Measurements from ENCODE around the gene DSP.
A peak's percentile ranks its signal among the peaks of the same experiment; 100 is the strongest.

DSP gene

DNA sequence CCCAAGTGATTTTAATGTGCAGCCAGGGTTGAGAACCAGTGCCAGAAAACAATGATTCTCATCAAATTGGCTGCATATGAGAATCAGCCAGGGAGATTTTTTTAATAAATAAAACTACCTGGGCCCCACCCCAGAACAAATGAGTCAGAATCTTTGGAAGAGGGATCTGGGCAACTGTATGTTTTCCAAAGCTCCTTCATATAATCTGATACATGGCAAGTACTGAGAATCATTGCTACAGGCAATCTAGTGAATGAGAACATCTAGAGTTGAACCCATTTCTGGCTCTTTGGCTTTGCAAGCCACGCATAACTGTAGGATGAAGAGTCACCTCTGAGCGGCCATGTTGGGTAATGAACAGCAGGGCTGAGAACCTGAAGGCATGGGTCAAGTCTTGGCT, 26.1 kb upstream of the DSP start:
- Histone ChIP-seq H3K4me3 (ENCODE audit: low read length) (no peak overlapping the region), H3K4me1 (ENCODE audit: insufficient read depth, low read length) (no peaks in the 10 kb centered on the region), H3K36me3 (ENCODE audit: insufficient read depth, low read depth, low read length) (no peaks in the 10 kb centered on the region), H3K27ac (ENCODE audit: low read length) (no peak overlapping the region), H3K9me3 (ENCODE audit: insufficient read depth, low read depth, low read length) (no peaks in the 10 kb centered on the region), H3K9ac (ENCODE audit: low read depth, low read length) (no peak overlapping the region), H3K27me3 (ENCODE audit: insufficient read depth, low read length) (no peaks in the 10 kb centered on the region)

DNA sequence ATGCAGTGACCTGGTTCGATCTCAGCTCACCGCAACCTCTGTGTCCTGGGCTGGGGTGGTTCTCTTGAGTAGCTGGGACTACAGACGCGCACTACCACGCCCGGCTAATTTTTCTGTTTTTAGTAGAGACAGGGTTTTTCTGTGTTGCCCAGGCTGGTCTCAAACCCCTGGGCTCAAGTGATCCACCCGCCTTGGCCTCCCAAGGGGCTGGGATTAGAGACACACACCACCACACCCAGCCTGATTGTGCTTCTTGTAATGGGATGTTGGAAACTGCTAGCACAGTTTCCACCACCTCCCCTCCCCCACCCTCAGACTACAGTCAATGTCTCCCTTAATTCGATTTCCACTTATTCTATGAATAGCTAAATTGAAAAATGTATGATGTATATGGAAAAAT, 22.6 kb upstream of the DSP start:
- Histone ChIP-seq H3K4me1 (ENCODE audit: insufficient read depth, low read length) (no peaks in the 10 kb centered on the region), H3K27ac (ENCODE audit: low read length) (no peak overlapping the region), H3K9me3 (ENCODE audit: insufficient read depth, low read depth, low read length) (no peaks in the 10 kb centered on the region), H3K27me3 (ENCODE audit: insufficient read depth, low read length) (no peaks in the 10 kb centered on the region), H3K9ac (ENCODE audit: low read depth, low read length) (no peak overlapping the region), H3K4me3 (ENCODE audit: low read length) (no peak overlapping the region), H3K36me3 (ENCODE audit: insufficient read depth, low read depth, low read length) (no peaks in the 10 kb centered on the region)

DNA sequence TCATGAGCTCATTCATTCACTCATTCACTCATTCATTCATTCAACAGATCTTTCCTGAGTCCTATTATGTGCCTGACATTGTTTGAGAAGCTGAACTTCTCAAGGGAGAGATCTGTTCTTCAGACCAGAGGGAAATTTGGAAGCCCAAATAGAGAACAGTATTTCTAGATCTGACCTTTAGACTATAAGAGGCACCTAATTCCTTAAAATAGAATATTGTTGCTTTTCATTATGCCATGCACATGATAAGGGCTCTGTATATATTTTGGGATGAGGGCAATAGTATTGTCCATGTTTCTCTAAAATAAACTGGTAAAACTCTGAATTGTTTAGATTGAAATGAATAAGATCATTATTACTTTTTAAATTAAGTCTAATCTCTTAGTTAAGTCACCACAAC, 18.6 kb upstream of the DSP start:
- 0 out of 2 replicates have a peak, but pooled peaks cover 3% of the 10 kb centered on the region for H3K4me1 ChIP-seq (ENCODE audit: insufficient read depth, low read length)
- H3K27ac ChIP-seq (ENCODE audit: low read length): no peak overlapping the region

DNA sequence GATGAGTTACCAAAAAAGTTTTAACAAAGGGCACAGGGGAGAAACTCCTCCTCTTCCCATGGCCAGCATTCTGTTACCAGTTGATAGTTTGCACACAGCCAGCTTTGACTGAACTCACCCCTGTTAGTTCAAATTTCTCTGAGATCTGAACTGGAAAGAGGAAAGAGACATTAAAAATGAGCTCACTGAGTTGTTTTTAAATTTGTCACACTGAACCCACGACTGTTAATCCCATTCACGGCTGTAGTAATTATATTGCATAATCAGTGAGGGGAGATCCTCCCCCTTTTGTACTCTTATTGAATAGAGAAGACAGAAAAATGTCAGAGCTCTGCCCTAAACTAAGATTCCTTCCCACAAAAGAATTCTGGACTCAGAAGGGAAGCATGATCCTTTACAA, 17.5 kb upstream of the DSP start:
- no peak overlapping the region for H3K9ac ChIP-seq (ENCODE audit: low read depth, low read length)
- no peak overlapping the region for H3K27ac ChIP-seq (ENCODE audit: low read length)
- 0 out of 2 replicates have a peak, but pooled peaks cover 3% of the 10 kb centered on the region for H3K4me1 ChIP-seq (ENCODE audit: insufficient read depth, low read length)
- no peaks in the 10 kb centered on the region for H3K9me3 ChIP-seq (ENCODE audit: insufficient read depth, low read depth, low read length)
- no peaks in the 10 kb centered on the region for H3K27me3 ChIP-seq (ENCODE audit: insufficient read depth, low read length)
- H3K4me3 ChIP-seq (ENCODE audit: low read length): no peak overlapping the region
- no peaks in the 10 kb centered on the region for H3K36me3 ChIP-seq (ENCODE audit: insufficient read depth, low read depth, low read length)

More for the DNA sequence above, 18.6 kb upstream of the DSP start:
- Histone ChIP-seq H3K27me3 (ENCODE audit: insufficient read depth, low read length) (no peaks in the 10 kb centered on the region), H3K36me3 (ENCODE audit: insufficient read depth, low read depth, low read length) (no peaks in the 10 kb centered on the region), H3K4me3 (ENCODE audit: low read length) (no peak overlapping the region), H3K9me3 (ENCODE audit: insufficient read depth, low read depth, low read length) (no peaks in the 10 kb centered on the region), H3K9ac (ENCODE audit: low read depth, low read length) (no peak overlapping the region)

DNA sequence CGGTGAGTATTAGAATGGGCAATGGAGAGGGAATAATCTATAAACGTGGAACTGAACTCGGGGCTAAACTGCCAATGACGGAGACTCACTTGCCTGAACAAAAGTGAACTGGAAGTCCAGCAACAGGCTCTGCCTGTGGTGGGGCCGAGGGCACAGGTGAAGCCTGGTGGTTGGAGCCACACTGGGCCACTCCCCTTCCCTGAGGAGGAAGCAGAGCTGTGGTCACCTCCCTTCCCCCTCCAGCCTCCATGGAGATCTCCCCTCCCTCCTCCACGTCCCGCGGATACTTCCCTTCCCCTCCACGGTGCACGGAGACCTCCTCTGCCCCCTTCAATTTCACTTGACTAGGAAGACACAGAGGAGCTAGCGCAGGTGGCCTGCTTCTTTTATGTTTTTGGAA, 14.7 kb upstream of the DSP start:
- H3K9ac ChIP-seq (ENCODE audit: low read depth, low read length): no peak overlapping the region
- H3K4me3 ChIP-seq (ENCODE audit: low read length): no peak overlapping the region
- no peaks in the 10 kb centered on the region for H3K36me3 ChIP-seq (ENCODE audit: insufficient read depth, low read depth, low read length)
- H3K4me1 ChIP-seq (ENCODE audit: insufficient read depth, low read length): peaks cover 3% of the 10 kb centered on the region; the same call in 1 of the 2 replicates
- no peak overlapping the region for H3K27ac ChIP-seq (ENCODE audit: low read length)
- H3K9me3 ChIP-seq (ENCODE audit: insufficient read depth, low read depth, low read length): no peaks in the 10 kb centered on the region
- H3K27me3 ChIP-seq (ENCODE audit: insufficient read depth, low read length): no peaks in the 10 kb centered on the region

DNA sequence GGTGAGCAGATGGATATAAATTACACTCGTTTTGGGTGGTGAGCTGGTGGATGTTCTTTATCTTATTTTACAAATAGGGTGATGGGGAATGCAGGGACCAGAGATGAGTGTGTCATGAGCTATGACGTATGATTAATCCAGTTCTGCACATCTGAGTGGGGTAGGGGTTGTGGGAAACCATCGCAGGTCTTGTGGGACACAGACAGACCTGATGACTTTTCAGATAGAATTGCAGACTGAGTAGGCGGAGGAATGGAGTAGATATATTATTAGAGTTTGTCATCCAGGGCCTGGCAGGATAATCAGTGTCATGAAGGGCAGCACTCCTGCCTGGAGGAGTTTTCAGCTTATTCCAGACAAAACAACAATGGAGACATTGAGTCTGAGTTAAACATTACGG, 12.9 kb upstream of the DSP start:
- Histone ChIP-seq H3K36me3 (ENCODE audit: insufficient read depth, low read depth, low read length) (no peaks in the 10 kb centered on the region), H3K27ac (ENCODE audit: low read length) (no peak overlapping the region), H3K9me3 (ENCODE audit: insufficient read depth, low read depth, low read length) (no peaks in the 10 kb centered on the region), H3K9ac (ENCODE audit: low read depth, low read length) (no peak overlapping the region), H3K4me1 (ENCODE audit: insufficient read depth, low read length) (peaks cover 17% of the 10 kb centered on the region; the same call in 1 of the 2 replicates), H3K27me3 (ENCODE audit: insufficient read depth, low read length) (no peaks in the 10 kb centered on the region), H3K4me3 (ENCODE audit: low read length) (no peak overlapping the region)

DNA sequence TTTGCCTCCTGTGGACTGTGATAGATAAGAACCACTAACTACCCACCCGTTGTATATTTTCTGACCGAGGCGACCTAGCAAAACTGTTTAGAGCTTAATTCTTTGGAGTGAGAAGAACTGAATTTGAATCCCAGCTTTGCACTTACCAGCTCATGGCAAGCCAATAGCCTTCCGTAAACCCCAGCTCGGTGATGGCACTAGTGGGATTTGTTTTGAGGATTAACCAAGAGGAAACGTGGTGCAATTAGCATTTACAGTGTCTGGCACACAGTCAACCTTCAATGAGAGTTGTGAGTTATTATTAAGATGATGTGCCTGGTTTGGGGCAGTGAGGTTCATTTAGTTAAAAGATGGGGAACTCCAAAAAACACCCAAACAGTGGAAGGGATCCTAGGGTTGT, 12.3 kb upstream of the DSP start:
- Histone ChIP-seq H3K9me3 (ENCODE audit: insufficient read depth, low read depth, low read length) (no peaks in the 10 kb centered on the region), H3K27me3 (ENCODE audit: insufficient read depth, low read length) (no peaks in the 10 kb centered on the region), H3K9ac (ENCODE audit: low read depth, low read length) (no peak overlapping the region), H3K4me1 (ENCODE audit: insufficient read depth, low read length) (peaks cover 17% of the 10 kb centered on the region; the same call in 1 of the 2 replicates), H3K36me3 (ENCODE audit: insufficient read depth, low read depth, low read length) (no peaks in the 10 kb centered on the region), H3K27ac (ENCODE audit: low read length) (no peak overlapping the region), H3K4me3 (ENCODE audit: low read length) (no peak overlapping the region)

DNA sequence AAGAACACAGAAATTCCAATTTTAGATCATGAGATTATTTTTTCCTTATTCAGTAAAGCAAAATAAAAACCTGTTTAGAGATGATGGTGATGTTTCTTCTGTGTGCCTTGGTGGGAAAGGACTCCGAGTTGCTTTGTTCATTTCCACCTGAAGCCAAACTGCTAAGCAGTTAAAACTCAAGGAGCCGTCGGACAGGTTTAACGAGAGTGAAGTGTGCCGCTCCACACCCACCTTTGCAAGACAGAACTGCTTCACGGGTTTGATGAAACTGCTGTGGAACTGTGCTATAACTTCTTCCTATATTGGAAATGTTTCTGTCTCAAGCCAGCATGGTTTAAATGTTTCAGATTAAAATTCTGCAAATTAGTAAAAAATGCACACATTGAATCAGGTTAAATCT, 9.2 kb upstream of the DSP start:
- Histone ChIP-seq H3K4me1 (ENCODE audit: insufficient read depth, low read length) (peaks cover 14% of the 10 kb centered on the region; the same call in 1 of the 2 replicates), H3K4me3 (ENCODE audit: low read length) (peak overlapping the region; percentile 21), H3K9me3 (ENCODE audit: insufficient read depth, low read depth, low read length) (no peaks in the 10 kb centered on the region), H3K36me3 (ENCODE audit: insufficient read depth, low read depth, low read length) (no peaks in the 10 kb centered on the region), H3K27me3 (ENCODE audit: insufficient read depth, low read length) (no peaks in the 10 kb centered on the region), H3K9ac (ENCODE audit: low read depth, low read length) (no peak overlapping the region), H3K27ac (ENCODE audit: low read length) (no peak overlapping the region)

DNA sequence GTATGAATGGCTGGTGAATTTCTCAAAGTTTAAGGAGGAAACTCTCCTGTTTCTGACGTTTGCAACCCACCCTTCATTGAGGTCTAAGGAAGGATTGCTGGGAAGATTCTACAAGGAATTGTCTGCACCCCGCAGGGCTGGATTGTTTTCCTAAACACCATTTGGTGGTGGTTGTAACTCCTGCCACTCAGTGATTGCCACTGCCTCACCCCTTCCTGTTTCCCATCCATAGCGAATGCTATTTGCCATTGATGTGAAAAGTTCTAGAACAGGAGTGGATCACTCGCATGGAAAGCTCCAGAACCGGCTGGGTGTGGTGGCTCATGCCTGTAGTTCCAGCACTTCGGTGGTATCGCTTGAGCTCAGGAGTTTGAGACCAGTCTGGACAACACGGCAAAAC, 8.7 kb upstream of the DSP start:
- Histone ChIP-seq H3K27ac (ENCODE audit: low read length) (no peak overlapping the region), H3K36me3 (ENCODE audit: insufficient read depth, low read depth, low read length) (no peaks in the 10 kb centered on the region), H3K9me3 (ENCODE audit: insufficient read depth, low read depth, low read length) (no peaks in the 10 kb centered on the region), H3K4me3 (ENCODE audit: low read length) (peak overlapping the region; percentile 21), H3K9ac (ENCODE audit: low read depth, low read length) (no peak overlapping the region), H3K4me1 (ENCODE audit: insufficient read depth, low read length) (peaks cover 14% of the 10 kb centered on the region; the same call in 1 of the 2 replicates), H3K27me3 (ENCODE audit: insufficient read depth, low read length) (peaks cover 1% of the 10 kb centered on the region; the same call in 1 of the 2 replicates)

DNA sequence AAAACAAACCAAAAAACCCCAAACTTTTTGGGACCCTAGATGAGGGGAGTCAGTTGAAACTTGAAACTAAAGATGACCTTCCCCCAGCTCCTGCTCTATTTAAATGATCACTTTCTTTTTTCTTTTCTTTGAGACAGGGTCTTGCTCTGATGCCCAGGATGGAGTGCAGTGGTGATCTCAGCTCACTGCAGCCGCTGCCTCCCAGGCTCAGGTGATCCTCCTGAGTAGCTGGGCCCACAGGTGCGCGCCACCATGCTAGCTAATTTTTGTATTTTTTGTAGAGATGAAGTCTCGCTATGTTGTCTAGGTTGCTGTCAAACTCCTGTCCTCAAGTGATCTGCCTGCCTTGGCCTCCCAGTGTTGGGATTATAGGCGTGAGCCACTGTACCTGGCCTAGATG, 7.3 kb upstream of the DSP start:
- Histone ChIP-seq H3K4me3 (ENCODE audit: low read length) (no peak overlapping the region), H3K9ac (ENCODE audit: low read depth, low read length) (no peak overlapping the region), H3K9me3 (ENCODE audit: insufficient read depth, low read depth, low read length) (no peaks in the 10 kb centered on the region), H3K4me1 (ENCODE audit: insufficient read depth, low read length) (peaks cover 14% of the 10 kb centered on the region; the same call in 1 of the 2 replicates), H3K36me3 (ENCODE audit: insufficient read depth, low read depth, low read length) (no peaks in the 10 kb centered on the region), H3K27ac (ENCODE audit: low read length) (no peak overlapping the region), H3K27me3 (ENCODE audit: insufficient read depth, low read length) (peaks cover 15% of the 10 kb centered on the region)

DNA sequence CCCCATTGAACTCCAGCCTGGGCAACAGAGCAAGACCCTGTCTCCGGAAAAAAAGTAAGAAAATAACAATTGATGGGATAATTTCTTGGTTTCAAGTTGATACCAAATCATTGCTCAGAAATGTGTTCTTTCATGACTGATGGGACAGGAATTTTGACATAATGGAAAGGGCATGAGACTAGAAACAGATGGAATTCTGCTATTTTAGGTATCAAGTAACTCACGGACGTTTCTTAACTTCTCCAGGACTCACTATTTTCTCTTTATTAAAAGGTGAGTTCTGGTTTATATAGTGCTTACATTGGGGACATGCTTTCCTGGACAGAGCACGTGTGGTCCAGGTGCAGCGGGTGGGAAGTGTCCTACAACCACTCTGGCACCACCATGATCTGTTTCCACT, 6.0 kb upstream of the DSP start:
- H3K27me3 ChIP-seq (ENCODE audit: insufficient read depth, low read length): peaks cover 28% of the 10 kb centered on the region
- no peak overlapping the region for H3K4me3 ChIP-seq (ENCODE audit: low read length)
- no peak overlapping the region for H3K27ac ChIP-seq (ENCODE audit: low read length)

DNA sequence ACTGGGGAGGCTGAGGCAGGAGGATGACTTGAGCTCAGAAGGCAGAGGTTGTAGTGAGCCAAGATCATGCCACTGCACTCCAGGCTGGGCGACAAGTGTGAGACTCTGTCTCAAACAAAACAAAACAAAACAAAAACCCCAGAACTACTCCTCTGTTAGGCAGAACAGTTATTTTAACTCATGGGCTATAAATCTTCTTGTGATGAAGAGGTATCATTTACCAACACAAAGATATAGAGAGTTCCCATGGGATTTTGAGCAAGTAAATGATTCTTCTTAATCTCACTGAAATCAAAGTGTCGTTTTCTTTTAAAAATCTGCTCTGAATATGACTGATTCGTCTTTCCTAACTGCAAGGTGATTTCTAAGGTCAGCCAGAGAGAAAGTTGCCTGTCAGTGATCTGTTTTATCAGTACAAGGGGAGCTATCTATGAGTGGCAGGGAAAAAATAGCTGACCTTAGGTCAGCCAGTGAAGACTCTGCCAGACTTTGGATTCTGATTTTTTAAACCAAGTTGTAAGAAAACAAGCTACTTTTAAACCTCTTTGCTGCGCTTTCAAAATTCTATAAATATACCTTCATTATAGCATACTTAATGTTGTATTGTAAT, 3.8 kb upstream of the DSP start:
- H3K36me3 ChIP-seq (ENCODE audit: insufficient read depth, low read depth, low read length): no peaks in the 10 kb centered on the region
- H3K4me1 ChIP-seq (ENCODE audit: insufficient read depth, low read length): peaks cover 5% of the 10 kb centered on the region; the same call in 1 of the 2 replicates
- peaks cover 41% of the 10 kb centered on the region for H3K27me3 ChIP-seq (ENCODE audit: insufficient read depth, low read length)
- H3K27ac ChIP-seq (ENCODE audit: low read length): no peak overlapping the region
- H3K9me3 ChIP-seq (ENCODE audit: insufficient read depth, low read depth, low read length): no peaks in the 10 kb centered on the region
- H3K4me3 ChIP-seq (ENCODE audit: low read length): no peak overlapping the region
- no peak overlapping the region for H3K9ac ChIP-seq (ENCODE audit: low read depth, low read length)

More for the DNA sequence above, 6.0 kb upstream of the DSP start:
- Histone ChIP-seq H3K36me3 (ENCODE audit: insufficient read depth, low read depth, low read length) (no peaks in the 10 kb centered on the region), H3K9ac (ENCODE audit: low read depth, low read length) (no peak overlapping the region), H3K4me1 (ENCODE audit: insufficient read depth, low read length) (peaks cover 14% of the 10 kb centered on the region; the same call in 1 of the 2 replicates), H3K9me3 (ENCODE audit: insufficient read depth, low read depth, low read length) (no peaks in the 10 kb centered on the region)
